Spleen (tissue), 11 donors: ENCODE measurements around the gene LINGO4. TPM values are rescaled to one million over a fixed set of nuclear protein-coding genes. Genes with fewer than 3 reads are reported as not detected.

Experiments
- DNase-seq: peaks from one replicate; pipeline ENCODE4 v3.0.0-alpha.2; 2020
- H3K27ac ChIP-seq, 8 donors: fragments of 200-600 bp; sonication (generic) in 7 of 8; 1 replicate in 4 of 8; 2 replicates in 4 of 8; pipeline versions ENCODE4 v1.5.0 to v1.8.0; 2016 to 2021; ENCODE audit warnings: inconsistent platforms in 4 of 8, mild to moderate bottlenecking in 4 of 8, moderate library complexity in 1 of 8
- H3K27me3 ChIP-seq, 7 donors: fragments of 200-600 bp; sonication (generic) in 6 of 7; replicated peaks in 1 of 7; 1 replicate in 4 of 7; 2 replicates in 3 of 7; pipeline versions ENCODE4 v1.5.0 to v1.8.0; 2016 to 2021; ENCODE audit warnings: inconsistent platforms in 3 of 7, mild to moderate bottlenecking in 1 of 7
- H3K36me3 ChIP-seq, 6 donors: fragments of 200-600 bp; sonication (generic) in 5 of 6; 1 replicate in 4 of 6; 2 replicates in 2 of 6; pipeline versions ENCODE4 v1.5.0 to v1.8.0; 2016 to 2021; ENCODE audit warnings: inconsistent platforms in 2 of 6
- H3K4me1 ChIP-seq, 6 donors: fragments of 200-600 bp; sonication (generic) in 5 of 6; 1 replicate in 3 of 6; 2 replicates in 3 of 6; pipeline versions ENCODE4 v1.5.0 to v1.8.0; 2016 to 2021; ENCODE audit warnings: inconsistent platforms in 3 of 6
- H3K4me3 ChIP-seq, 8 donors: fragments of 200-600 bp; sonication (generic) in 7 of 8; 1 replicate in 4 of 8; 2 replicates in 4 of 8; pipeline versions ENCODE4 v1.5.0 to v1.8.0; 2016 to 2021; ENCODE audit warnings: inconsistent platforms in 4 of 8, mild to moderate bottlenecking in 4 of 8, moderate library complexity in 2 of 8
- H3K9me3 ChIP-seq, 8 donors: fragments of 200-600 bp; sonication (generic) in 7 of 8; 1 replicate in 4 of 8; 2 replicates in 4 of 8; pipeline versions ENCODE4 v1.5.0 to v1.8.0; 2016 to 2021; ENCODE audit warnings: inconsistent platforms in 4 of 8
- CTCF ChIP-seq, 11 experiments: fragments of 200-600 bp in 7 of 11; fragments of 450-650 bp in 4 of 11; sonication (generic) in 4 of 11; IDR thresholded peaks in 8 of 11; conservative IDR thresholded peaks in 3 of 11; 1 replicate in 7 of 11; 2 replicates in 4 of 11; pipeline versions ENCODE4 v1.4.0 to v1.8.0; 2016 to 2021; ENCODE audit warnings: antibody characterized with exemption in 11 of 11, inconsistent platforms in 4 of 11, mild to moderate bottlenecking in 1 of 11
- POLR2A ChIP-seq, 3 donors: fragments of 450-650 bp; IDR thresholded peaks; one replicate each; pipeline ENCODE4 v1.5.1; 2017; ENCODE audit warnings: antibody characterized with exemption in 3 of 3, mild to moderate bottlenecking in 1 of 3
- POLR2AphosphoS5 ChIP-seq, 3 donors: sonication (generic); formaldehyde crosslinking; IDR thresholded peaks; one replicate each; pipeline ENCODE4 v1.5.1; 2017; ENCODE audit warnings: antibody characterized with exemption in 3 of 3
- WGBS, 5 donors: extraction: QIAGEN DNeasy Blood & Tissue Kit in 3 of 5; methylation state at CpG; one replicate each; pipeline versions ENCODE4 v1.1.5 to v1.1.7; 2013 to 2018; 5-methylcytosine and 5-hydroxymethylcytosine counted together
- intact Hi-C: fragments of 100-400 bp; cut with DNase I; formaldehyde crosslinking; loops from one replicate; pipeline ENCODE4 v1.15.0; 2023; ENCODE audit warnings: low total_unique reads
- polyA plus RNA-seq, 3 donors: library from polyadenylated mRNA; stranded (reverse); fragments of 200-250 nt; gene quantifications; one replicate each; pipeline ENCODE4 v1.2.1, GENCODE V29; 2013
- total RNA-seq, 7 donors: library from RNA; depleted of rRNA in 3 of 7; stranded (reverse); fragments of >200 nt in 3 of 7; fragmentation: NEBNext Ultra II Directional in 4 of 7; extraction: Animal tissue kit (Norgen Biotek cat#: 25700) in 4 of 7; gene quantifications; one replicate each; pipeline versions ENCODE4 v1.1.0 to v1.2.1, GENCODE V29; 2016 to 2021
- donor health status: healthy with polysubstance abuse.
- donor health status: DM: no; HTN: no; CAD: no; lungs with moderate emphysema.
- donor health status: DM: no; HTN: no; CAD: no.
- donor health status: Bipolar disorder and iron deficiency.
- donor health status: healthy.
- donor health status: DM: no; HTN: no; CAD: no.
- donor health status: DM: yes; HTN: yes; CAD: no.

Gene LINGO4
- total and polyA plus RNA-seq, 10 donors: 0.04 to 0.36 (median 0.18) TPM; not detected in 4

GRCh38 chr1:151817353-151817730 is 12.1 kb upstream of the LINGO4 start:
- WGBS, 5 donors: 35 to 44% (median 41%) methylated on average over 7 of the region's 7 CpGs

DNA sequence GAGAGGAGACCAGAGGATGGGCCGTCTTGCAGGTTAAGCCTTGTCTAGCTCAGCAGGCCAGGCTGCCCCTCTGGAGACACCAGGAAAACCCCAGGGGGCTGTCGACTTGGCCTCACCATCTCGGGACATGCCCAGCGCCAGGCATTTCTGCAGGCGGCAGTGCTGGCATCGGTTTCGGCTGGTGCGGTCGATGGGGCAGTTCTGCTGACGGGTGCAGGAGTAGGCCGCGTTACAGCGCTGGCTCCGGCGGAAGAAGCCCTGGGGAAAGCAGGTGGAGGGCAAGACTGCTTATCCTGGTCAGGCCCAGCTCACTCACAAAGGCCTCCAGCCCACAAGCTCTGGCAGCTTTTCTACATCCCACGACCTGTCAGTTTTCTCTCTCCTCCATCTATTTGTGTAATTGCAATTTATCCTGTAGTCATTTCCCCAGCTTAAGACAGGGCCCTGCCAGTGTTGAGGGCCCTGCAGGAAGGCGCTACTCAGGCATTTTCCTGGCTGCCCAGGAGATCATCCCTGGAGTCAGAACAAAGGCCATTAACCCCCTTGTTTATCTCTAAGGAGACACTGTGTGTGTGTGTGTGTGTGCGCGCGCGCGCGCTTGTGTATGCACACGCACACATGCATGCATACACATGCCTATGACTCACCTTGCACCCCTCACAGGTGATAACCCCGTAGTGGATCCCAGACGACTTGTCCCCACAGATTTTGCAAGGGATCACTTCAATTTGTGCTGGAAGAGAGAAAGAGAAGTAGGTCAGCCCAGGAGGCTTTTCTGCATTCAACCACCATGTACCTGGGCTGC is 11.5 kb upstream of the LINGO4 start:
- DNase-seq: no peak
- H3K4me1 ChIP-seq: peaks cover 0 to 34% (median 20%) of the 10 kb centered on the region in 6 donors
- 70 to 78% (median 75%) methylated on average over 22 to 26 of the region's 26 CpGs for WGBS, 5 donors
- TF ChIP-seq POLR2AphosphoS5 (IDR thresholded peaks at IDR 0.05) (no peak), POLR2A (IDR thresholded peaks at IDR 0.05) (no peak), CTCF (IDR thresholded peaks at IDR 0.05 in 8 of 11, conservative IDR thresholded peaks at IDR 0.05 in 3 of 11) (no peak)
- H3K9me3 ChIP-seq: no peaks in the 10 kb centered on the region
- peaks cover 0 to 5% (median 0%) of the 10 kb centered on the region in 7 donors for H3K27me3 ChIP-seq
- peak overlapping the region in 3 of 8 donors; percentile 42 to 49 (median 46) for H3K27ac ChIP-seq
- no peaks in the 10 kb centered on the region for H3K36me3 ChIP-seq
- intact Hi-C loops: no loop called here
- H3K4me3 ChIP-seq: no peak overlapping the region

More at GRCh38 chr1:151817353-151817730, 12.1 kb upstream of the LINGO4 start:
- H3K9me3 ChIP-seq: no peaks in the 10 kb centered on the region
- no peak overlapping the region for H3K4me3 ChIP-seq
- H3K27me3 ChIP-seq: peaks cover 0 to 5% (median 0%) of the 10 kb centered on the region in 7 donors
- H3K4me1 ChIP-seq: peaks cover 0 to 34% (median 20%) of the 10 kb centered on the region in 6 donors
- H3K36me3 ChIP-seq: no peaks in the 10 kb centered on the region
- intact Hi-C loops: no loop called here
- DNase-seq: no peak
- TF ChIP-seq POLR2A (IDR thresholded peaks at IDR 0.05) (no peak), POLR2AphosphoS5 (IDR thresholded peaks at IDR 0.05) (no peak), CTCF (IDR thresholded peaks at IDR 0.05 in 8 of 11, conservative IDR thresholded peaks at IDR 0.05 in 3 of 11) (no peak)
- peak overlapping the region in 1 of 8 donors; percentile 45 for H3K27ac ChIP-seq

DNA sequence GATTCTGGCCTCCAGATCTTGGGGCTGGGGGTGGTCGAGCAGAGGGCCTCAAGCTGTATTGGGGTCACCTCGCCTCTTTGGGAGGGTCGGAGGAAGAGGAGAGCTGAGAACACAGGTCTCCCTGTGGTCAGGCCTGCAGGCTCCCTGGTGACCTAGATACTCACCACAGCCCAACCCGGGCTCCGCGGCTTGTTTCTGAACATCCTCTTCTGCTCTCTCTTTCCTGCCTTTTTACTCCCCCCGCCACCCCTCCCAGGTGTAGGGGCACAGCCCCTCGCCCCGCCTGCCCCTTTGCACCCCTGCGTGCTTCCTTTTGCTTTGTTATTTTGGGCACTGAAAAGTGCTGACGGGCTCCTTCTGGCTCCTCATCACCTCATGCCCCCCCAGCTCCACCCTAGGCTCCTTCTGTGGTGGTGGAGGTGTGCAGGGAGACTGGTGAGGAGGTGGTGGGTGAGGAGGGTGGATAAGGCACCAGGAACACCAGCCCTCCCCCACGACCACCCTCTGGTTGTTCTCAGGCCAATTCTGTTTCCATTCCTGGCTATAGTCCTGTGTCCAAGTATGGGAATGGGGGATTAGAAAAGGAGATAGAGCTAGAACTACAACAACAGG is 10.6 kb upstream of the LINGO4 start:
- Histone ChIP-seq H3K27ac (peak overlapping the region in 3 of 8 donors; percentile 42 to 64 (median 49)), H3K36me3 (no peaks in the 10 kb centered on the region), H3K4me3 (no peak overlapping the region), H3K27me3 (peaks cover 0 to 5% (median 0%) of the 10 kb centered on the region in 7 donors), H3K9me3 (no peaks in the 10 kb centered on the region), H3K4me1 (peaks cover 0 to 34% (median 18%) of the 10 kb centered on the region in 6 donors)
- WGBS, 5 donors: 22 to 38% (median 34%) methylated on average over 12 of the region's 12 CpGs
- intact Hi-C loops: no loop called here
- peak; percentile 81 for DNase-seq
- TF ChIP-seq CTCF (IDR thresholded peaks at IDR 0.05 in 8 of 11, conservative IDR thresholded peaks at IDR 0.05 in 3 of 11) (no peak), POLR2AphosphoS5 (IDR thresholded peaks at IDR 0.05) (no peak), POLR2A (IDR thresholded peaks at IDR 0.05) (no peak)
